Activated CD4-positive, alpha-beta T cell treated with anti-CD3 and anti-CD28 coated beads, Interleukin-2, amount 50 U/mL, for 4 hours (primary cell): ENCODE measurements around the gene ERG.

Experiments used
- DNase-seq, 2 experiments: peaks; one replicate each; pipeline ENCODE4 v3.0.0-alpha.2; 2020

ERG gene

GRCh38 chr21:38430401-38430984, 67.8 kb downstream of the ERG start:
- DNase-seq: no peak

- DNase-seq: no peak
Observed at GRCh38 chr21:38429011-38429410, 69.3 kb downstream of the ERG start.

GRCh38 chr21:38428211-38428610, 70.1 kb downstream of the ERG start:
- no peak for DNase-seq

GRCh38 chr21:38424305-38425019, 73.8 kb downstream of the ERG start:
- DNase-seq: no peak

GRCh38 chr21:38422082-38422481, 76.2 kb downstream of the ERG start:
- no peak for DNase-seq

GRCh38 chr21:38420140-38420539, 78.1 kb downstream of the ERG start:
- no peak for DNase-seq

GRCh38 chr21:38417726-38418125, 80.6 kb downstream of the ERG start:
- no peak for DNase-seq

- no peak for DNase-seq
Observed at GRCh38 chr21:38416791-38417190, 81.5 kb downstream of the ERG start.

GRCh38 chr21:38413958-38414548, 84.2 kb downstream of the ERG start:
- no peak for DNase-seq

GRCh38 chr21:38410466-38410865, 87.8 kb downstream of the ERG start:
- DNase-seq: no peak

GRCh38 chr21:38409907-38410306, 88.4 kb downstream of the ERG start:
- DNase-seq: no peak

GRCh38 chr21:38404177-38404576, 94.1 kb downstream of the ERG start:
- DNase-seq: no peak

GRCh38 chr21:38402795-38403194, 95.5 kb downstream of the ERG start:
- DNase-seq: no peak

GRCh38 chr21:38402291-38402690, 96.0 kb downstream of the ERG start:
- no peak for DNase-seq

- no peak for DNase-seq
Observed at GRCh38 chr21:38401191-38401926, 96.9 kb downstream of the ERG start.

- DNase-seq: no peak
Observed at GRCh38 chr21:38400195-38400919, 97.9 kb downstream of the ERG start.

- DNase-seq: no peak
Observed at GRCh38 chr21:38399103-38399502, 99.2 kb downstream of the ERG start.

- DNase-seq: no peak
Observed at GRCh38 chr21:38396325-38396724, 102.0 kb downstream of the ERG start.

- DNase-seq: no peak
Observed at GRCh38 chr21:38395581-38395980, 102.7 kb downstream of the ERG start.

- no peak for DNase-seq
Observed at GRCh38 chr21:38392661-38393060, 105.6 kb downstream of the ERG start.

GRCh38 chr21:38389896-38390295, 108.4 kb downstream of the ERG start:
- DNase-seq: no peak

- DNase-seq: no peak
Observed at GRCh38 chr21:38389354-38389676, 109.0 kb downstream of the ERG start.

- no peak for DNase-seq
Observed at GRCh38 chr21:38388647-38389353, 109.5 kb downstream of the ERG start.
